ENCODE data around the gene PCYOX1L.

Gene PCYOX1L

GRCh38 chr5:149407323-149408251 lies 49.7 kb downstream of the PCYOX1L start:
- peaks cover 4 to 5% of the 10 kb centered on the region in 2 donors for H3K27me3 Mint-ChIP-seq
- no peaks in the 10 kb centered on the region for H3K4me1 Mint-ChIP-seq
- DNase-seq = no peak
- H3K36me3 Mint-ChIP-seq = no peaks in the 10 kb centered on the region
- H3K4me3 Mint-ChIP-seq = no peak overlapping the region
- ATAC-seq (replicated peaks) = no peak
- H3K9me3 Mint-ChIP-seq = no peaks in the 10 kb centered on the region
- H3K27ac Mint-ChIP-seq = no peak overlapping the region

- ATAC-seq (replicated peaks) (no peak), DNase-seq (no peak)
- Mint-ChIP-seq H3K27ac (no peak overlapping the region), H3K9me3 (no peaks in the 10 kb centered on the region), H3K4me3 (no peak overlapping the region), H3K4me1 (no peaks in the 10 kb centered on the region), H3K36me3 (no peaks in the 10 kb centered on the region), H3K27me3 (peaks cover 4 to 5% of the 10 kb centered on the region in 2 donors)
Measured at GRCh38 chr5:149408252-149409099, 50.6 kb downstream of the PCYOX1L start.

- Mint-ChIP-seq H3K9me3 (no peaks in the 10 kb centered on the region), H3K27me3 (peaks cover 4 to 5% of the 10 kb centered on the region in 2 donors), H3K36me3 (no peaks in the 10 kb centered on the region), H3K4me1 (no peaks in the 10 kb centered on the region), H3K27ac (no peak overlapping the region), H3K4me3 (no peak overlapping the region)
- ATAC-seq (replicated peaks) = no peak
- no peak for DNase-seq
Measured at GRCh38 chr5:149409268-149409948, 51.6 kb downstream of the PCYOX1L start.

- ATAC-seq (replicated peaks) = no peak
- no peak for DNase-seq
- Mint-ChIP-seq H3K36me3 (no peaks in the 10 kb centered on the region), H3K9me3 (no peaks in the 10 kb centered on the region), H3K27ac (no peak overlapping the region), H3K4me1 (no peaks in the 10 kb centered on the region), H3K4me3 (no peak overlapping the region), H3K27me3 (peaks cover 4 to 5% of the 10 kb centered on the region in 2 donors)
Measured at GRCh38 chr5:149410071-149410470, 52.2 kb downstream of the PCYOX1L start.

- H3K27ac Mint-ChIP-seq = no peak overlapping the region
- H3K4me1 Mint-ChIP-seq = no peaks in the 10 kb centered on the region
- H3K27me3 Mint-ChIP-seq = peaks cover 4 to 5% of the 10 kb centered on the region in 2 donors
- H3K36me3 Mint-ChIP-seq = no peaks in the 10 kb centered on the region
- H3K9me3 Mint-ChIP-seq = no peaks in the 10 kb centered on the region
- H3K4me3 Mint-ChIP-seq = no peak overlapping the region
- ATAC-seq (replicated peaks) (no peak), DNase-seq (no peak)
Measured at GRCh38 chr5:149410721-149411432, 53.0 kb downstream of the PCYOX1L start.

- H3K27me3 Mint-ChIP-seq = peaks cover 4 to 6% of the 10 kb centered on the region in 2 donors
- H3K4me1 Mint-ChIP-seq = no peaks in the 10 kb centered on the region
- H3K9me3 Mint-ChIP-seq = no peaks in the 10 kb centered on the region
- ATAC-seq (replicated peaks) = no peak
- no peak overlapping the region for H3K27ac Mint-ChIP-seq
- H3K4me3 Mint-ChIP-seq = no peak overlapping the region
- DNase-seq = no peak
- H3K36me3 Mint-ChIP-seq = no peaks in the 10 kb centered on the region
Measured at GRCh38 chr5:149411738-149412519, 54.1 kb downstream of the PCYOX1L start.

GRCh38 chr5:149412783-149413476 lies 55.1 kb downstream of the PCYOX1L start:
- Mint-ChIP-seq H3K4me1 (no peaks in the 10 kb centered on the region), H3K9me3 (no peaks in the 10 kb centered on the region), H3K4me3 (no peak overlapping the region), H3K36me3 (no peaks in the 10 kb centered on the region), H3K27ac (no peak overlapping the region), H3K27me3 (peaks cover 8 to 12% of the 10 kb centered on the region in 2 donors)
- ATAC-seq (replicated peaks) = no peak
- DNase-seq = no peak

GRCh38 chr5:149413477-149414210 lies 55.8 kb downstream of the PCYOX1L start:
- no peaks in the 10 kb centered on the region for H3K4me1 Mint-ChIP-seq
- no peaks in the 10 kb centered on the region for H3K36me3 Mint-ChIP-seq
- H3K27ac Mint-ChIP-seq = no peak overlapping the region
- ATAC-seq (replicated peaks) = no peak
- H3K9me3 Mint-ChIP-seq = no peaks in the 10 kb centered on the region
- H3K27me3 Mint-ChIP-seq = peaks cover 10 to 15% of the 10 kb centered on the region in 2 donors
- DNase-seq = no peak
- H3K4me3 Mint-ChIP-seq = no peak overlapping the region

- no peak for ATAC-seq (replicated peaks)
- no peak for DNase-seq
- Mint-ChIP-seq H3K36me3 (no peaks in the 10 kb centered on the region), H3K9me3 (no peaks in the 10 kb centered on the region), H3K27ac (no peak overlapping the region), H3K4me1 (no peaks in the 10 kb centered on the region), H3K4me3 (no peak overlapping the region), H3K27me3 (peaks cover 10 to 20% of the 10 kb centered on the region in 2 donors)
Measured at GRCh38 chr5:149414405-149415065, 56.7 kb downstream of the PCYOX1L start.

GRCh38 chr5:149415066-149415967 lies 57.5 kb downstream of the PCYOX1L start:
- peaks cover 17 to 26% of the 10 kb centered on the region in 2 donors for H3K27me3 Mint-ChIP-seq
- H3K4me3 Mint-ChIP-seq = no peak overlapping the region
- peaks cover 3 to 6% of the 10 kb centered on the region in 2 donors for H3K4me1 Mint-ChIP-seq
- ATAC-seq (replicated peaks) = no peak
- no peak overlapping the region for H3K27ac Mint-ChIP-seq
- H3K36me3 Mint-ChIP-seq = no peaks in the 10 kb centered on the region
- no peak for DNase-seq
- H3K9me3 Mint-ChIP-seq = no peaks in the 10 kb centered on the region
